Tibial nerve (tissue), 4 donors: Measurements from ENCODE around the gene CFAP251.

ENCODE experiments used
- CTCF ChIP-seq, 5 experiments: fragments of 200-600 bp in 3 of 5; fragments of 450-650 bp in 2 of 5; sonication (generic) in 3 of 5; IDR thresholded peaks; one replicate each; pipeline ENCODE4 v1.5.1; 2016 to 2019; ENCODE audit warnings: antibody characterized with exemption in 5 of 5, mild to moderate bottlenecking in 3 of 5, moderate library complexity in 2 of 5
- EP300 ChIP-seq, 2 donors: sonication (generic); formaldehyde crosslinking; IDR thresholded peaks; one replicate each; pipeline ENCODE4 v1.6.1; 2017; ENCODE audit warnings: antibody characterized with exemption in 2 of 2, mild to moderate bottlenecking in 1 of 2
- POLR2A ChIP-seq, 2 donors: fragments of 450-650 bp; IDR thresholded peaks; one replicate each; pipeline ENCODE4 v1.6.1; 2017; ENCODE audit warnings: antibody characterized with exemption in 2 of 2, mild to moderate bottlenecking in 2 of 2, moderate library complexity in 2 of 2

- no peak for TF ChIP-seq CTCF (IDR thresholded peaks at IDR 0.05)
- no peak for TF ChIP-seq POLR2A (IDR thresholded peaks at IDR 0.05)
- TF ChIP-seq EP300 (IDR thresholded peaks at IDR 0.05) = no peak
These were observed 72.6 kb downstream of the CFAP251 start for GRCh38 chr12:121990692-121991603.
